Upper lobe of left lung (tissue), 4 donors: ENCODE measurements around the gene OR2A12.

Experiments
- EP300 ChIP-seq, 4 donors: sonication (generic); formaldehyde crosslinking; IDR thresholded peaks; one replicate each; pipeline ENCODE4 v1.5.1; 2017; ENCODE audit warnings: antibody characterized with exemption in 4 of 4, control low read depth in 2 of 4
- POLR2A ChIP-seq, 4 donors: fragments of 450-650 bp; IDR thresholded peaks; one replicate each; pipeline ENCODE4 v1.5.1; 2016 to 2017; ENCODE audit warnings: antibody characterized with exemption in 4 of 4, mild to moderate bottlenecking in 2 of 4
- TF ChIP-seq, protein P1 (sequence below), 6 experiments: fragments of 450-650 bp in 4 of 6; fragments of 200-600 bp in 2 of 6; sonication (generic) in 2 of 6; IDR thresholded peaks; one replicate each; pipeline ENCODE4 v1.5.1; 2016 to 2019; ENCODE audit warnings: antibody characterized with exemption in 6 of 6

DNA sequence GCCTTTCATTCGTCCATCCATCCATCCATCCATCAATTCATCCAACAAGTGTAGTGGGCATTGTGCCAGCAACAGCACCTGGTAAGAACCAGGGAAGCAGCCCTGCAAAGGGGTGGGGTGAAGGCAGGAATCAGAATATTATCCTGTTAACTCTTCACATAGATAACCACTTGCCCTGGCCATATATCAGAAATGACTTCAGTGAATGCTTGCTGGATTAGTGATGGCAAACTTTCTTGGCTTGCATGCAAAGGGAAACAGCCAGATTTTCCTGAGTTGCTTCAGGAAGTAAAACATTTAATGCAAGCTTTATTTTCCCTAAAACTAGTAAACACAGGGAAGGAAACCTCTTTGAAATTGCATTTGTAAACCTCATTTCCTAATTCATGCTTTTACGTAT, 36.6 kb upstream of the OR2A12 start:
- TF ChIP-seq, protein P1, sequence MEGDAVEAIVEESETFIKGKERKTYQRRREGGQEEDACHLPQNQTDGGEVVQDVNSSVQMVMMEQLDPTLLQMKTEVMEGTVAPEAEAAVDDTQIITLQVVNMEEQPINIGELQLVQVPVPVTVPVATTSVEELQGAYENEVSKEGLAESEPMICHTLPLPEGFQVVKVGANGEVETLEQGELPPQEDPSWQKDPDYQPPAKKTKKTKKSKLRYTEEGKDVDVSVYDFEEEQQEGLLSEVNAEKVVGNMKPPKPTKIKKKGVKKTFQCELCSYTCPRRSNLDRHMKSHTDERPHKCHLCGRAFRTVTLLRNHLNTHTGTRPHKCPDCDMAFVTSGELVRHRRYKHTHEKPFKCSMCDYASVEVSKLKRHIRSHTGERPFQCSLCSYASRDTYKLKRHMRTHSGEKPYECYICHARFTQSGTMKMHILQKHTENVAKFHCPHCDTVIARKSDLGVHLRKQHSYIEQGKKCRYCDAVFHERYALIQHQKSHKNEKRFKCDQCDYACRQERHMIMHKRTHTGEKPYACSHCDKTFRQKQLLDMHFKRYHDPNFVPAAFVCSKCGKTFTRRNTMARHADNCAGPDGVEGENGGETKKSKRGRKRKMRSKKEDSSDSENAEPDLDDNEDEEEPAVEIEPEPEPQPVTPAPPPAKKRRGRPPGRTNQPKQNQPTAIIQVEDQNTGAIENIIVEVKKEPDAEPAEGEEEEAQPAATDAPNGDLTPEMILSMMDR (IDR thresholded peaks at IDR 0.05) = no peak
- TF ChIP-seq POLR2A (IDR thresholded peaks at IDR 0.05) (no peak), EP300 (IDR thresholded peaks at IDR 0.05) (no peak)
